Smooth muscle cell (in vitro differentiated cells): ENCODE data around the gene UBAC2. TPM values are rescaled to one million over a fixed set of nuclear protein-coding genes. Genes with fewer than 3 reads are reported as not detected.
A peak's percentile ranks its signal among the peaks of the same experiment; 100 is the strongest.

ENCODE experiments used
- DNase-seq: peaks from one replicate; lab custom pipeline; 2025; ENCODE audit not compliant: unreplicated experiment; lab: John Stamatoyannopoulos, UW
- H2AFZ ChIP-seq: fragments of 200-600 bp; sonication (generic); 2 replicates; pipeline ENCODE4 v1.6.0; 2016; ENCODE audit warnings: antibody characterized with exemption, low read depth, mild to moderate bottlenecking
- H3F3A ChIP-seq: fragments of 200-600 bp; sonication (generic); 2 replicates; pipeline ENCODE4 v1.6.0; 2017; ENCODE audit warnings: antibody characterized with exemption, low read depth
- H3K27ac ChIP-seq: fragments of 200-600 bp; sonication (generic); 2 replicates; pipeline ENCODE4 v1.5.1; 2016; ENCODE audit warnings: low read depth, mild to moderate bottlenecking
- H3K27me3 ChIP-seq: fragments of 200-600 bp; sonication (generic); 2 replicates; pipeline ENCODE4 v1.6.1; 2016; ENCODE audit warnings: low read depth, mild to moderate bottlenecking
- H3K36me3 ChIP-seq: fragments of 200-600 bp; sonication (generic); 2 replicates; pipeline ENCODE4 v1.5.1; 2016; ENCODE audit warnings: low read depth
- H3K4me1 ChIP-seq: fragments of 200-600 bp; sonication (generic); 2 replicates; pipeline ENCODE4 v1.5.1; 2016; ENCODE audit warnings: low read depth
- H3K4me2 ChIP-seq: fragments of 200-600 bp; sonication (generic); 2 replicates; pipeline ENCODE4 v1.6.0; 2016; ENCODE audit warnings: mild to moderate bottlenecking
- H3K4me3 ChIP-seq: fragments of 200-600 bp; sonication (generic); 2 replicates; pipeline ENCODE4 v1.5.1; 2016; ENCODE audit warnings: mild to moderate bottlenecking
- H3K79me2 ChIP-seq: fragments of 200-600 bp; sonication (generic); 2 replicates; pipeline ENCODE4 v1.6.0; 2016; ENCODE audit warnings: low read depth, mild to moderate bottlenecking
- H3K9ac ChIP-seq: fragments of 200-600 bp; sonication (generic); 2 replicates; pipeline ENCODE4 v1.6.0; 2016; ENCODE audit warnings: low read depth
- H3K9me3 ChIP-seq: fragments of 200-600 bp; sonication (generic); replicated peaks from 2 replicates; pipeline ENCODE4 v1.5.1; 2016; ENCODE audit warnings: low read depth
- H4K20me1 ChIP-seq: fragments of 200-600 bp; sonication (generic); 2 replicates; pipeline ENCODE4 v1.6.0; 2016; ENCODE audit warnings: low read depth
- CTCF ChIP-seq: fragments of 200-600 bp; sonication (generic); IDR thresholded peaks from 2 replicates; pipeline ENCODE4 v1.5.1; 2017; ENCODE audit warnings: borderline replicate concordance, mild to moderate bottlenecking, antibody characterized with exemption; ENCODE audit not compliant: insufficient read depth, poor library complexity, severe bottlenecking
- WGBS: methylation state at CpG from one replicate; pipeline ENCODE4 v1.1.7; 2016; ENCODE audit warnings: low lambda C conversion rate; 5-methylcytosine and 5-hydroxymethylcytosine counted together
- polyA plus RNA-seq: library from polyadenylated mRNA; unstranded; fragments of >200 nt; fragmentation: Nextera tagmentation; extraction: Ambion mirVana; gene quantifications from 2 replicates; pipeline ENCODE4 v1.2.1, GENCODE V29; 2016
- total RNA-seq: library from RNA; depleted of rRNA; stranded (reverse); fragments of >200 nt; gene quantifications from 2 replicates; pipeline ENCODE4 v1.2.3, GENCODE V29; 2014

The UBAC2 gene
- total and polyA plus RNA-seq, 2 experiments from 2014 or later, result 58.4 to 74.0 TPM

GRCh38 chr13:99322297-99323103 is 121.8 kb downstream of the UBAC2 start:
- peak overlapping the region; percentile 73 for H3K4me2 ChIP-seq
- H3K4me3 ChIP-seq, result no peak overlapping the region
- H3K27me3 ChIP-seq, result no peaks in the 10 kb centered on the region
- peaks cover 7% of the 10 kb centered on the region for H3K4me1 ChIP-seq
- 45% methylated on average over 10 of the region's 10 CpGs for WGBS
- H3K9ac ChIP-seq, result peak overlapping the region; percentile 69
- H4K20me1 ChIP-seq, result no peaks in the 10 kb centered on the region
- H3K36me3 ChIP-seq, result no peaks in the 10 kb centered on the region
- H3K79me2 ChIP-seq, result no peaks in the 10 kb centered on the region
- TF ChIP-seq CTCF, result no peak
- peaks cover 45% of the 10 kb centered on the region for H3F3A ChIP-seq
- no peak overlapping the region for H2AFZ ChIP-seq
- no peaks in the 10 kb centered on the region for H3K9me3 ChIP-seq
- no peak for DNase-seq
- H3K27ac ChIP-seq, result peak overlapping the region; percentile 93

DNA sequence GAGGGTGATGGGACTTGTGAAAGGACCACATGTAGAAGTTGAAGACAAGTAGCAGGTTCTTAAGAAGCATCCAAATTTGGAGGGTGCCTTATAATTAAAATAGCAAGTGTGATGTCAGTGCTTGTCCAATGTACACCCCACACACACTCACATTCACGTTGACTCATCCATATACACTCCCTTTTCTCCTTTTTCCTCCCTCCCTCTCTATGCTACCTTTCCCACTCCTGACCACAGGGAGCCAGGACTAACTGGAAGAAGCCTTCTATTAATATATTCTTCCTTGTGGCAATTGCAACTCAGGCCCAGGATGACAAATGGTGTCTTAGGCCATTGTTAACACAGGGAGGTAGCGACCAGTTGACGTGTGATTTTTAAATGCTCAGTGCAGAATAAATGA is 122.8 kb downstream of the UBAC2 start:
- Histone ChIP-seq H3K9ac (no peak overlapping the region), H3K27me3 (no peaks in the 10 kb centered on the region), H3K36me3 (no peaks in the 10 kb centered on the region), H3K4me2 (peak overlapping the region; percentile 73), H3K4me1 (peaks cover 7% of the 10 kb centered on the region), H4K20me1 (no peaks in the 10 kb centered on the region), H3K27ac (peak overlapping the region; percentile 93), H3K4me3 (no peak overlapping the region), H3K79me2 (no peaks in the 10 kb centered on the region), H3F3A (peaks cover 45% of the 10 kb centered on the region), H2AFZ (no peak overlapping the region), H3K9me3 (no peaks in the 10 kb centered on the region)
- 75% methylated on average over 3 of the region's 3 CpGs for WGBS
- DNase-seq, result no peak
- TF ChIP-seq CTCF, result no peak

GRCh38 chr13:99326012-99326411 is 125.4 kb downstream of the UBAC2 start:
- no peak for DNase-seq
- Histone ChIP-seq H3K79me2 (no peaks in the 10 kb centered on the region), H4K20me1 (no peaks in the 10 kb centered on the region), H2AFZ (no peak overlapping the region), H3K27ac (no peak overlapping the region), H3K4me3 (no peak overlapping the region), H3K4me1 (peaks cover 10% of the 10 kb centered on the region), H3F3A (peaks cover 31% of the 10 kb centered on the region), H3K36me3 (no peaks in the 10 kb centered on the region), H3K27me3 (no peaks in the 10 kb centered on the region), H3K9me3 (no peaks in the 10 kb centered on the region), H3K4me2 (no peak overlapping the region), H3K9ac (no peak overlapping the region)
- TF ChIP-seq CTCF, result no peak

DNA sequence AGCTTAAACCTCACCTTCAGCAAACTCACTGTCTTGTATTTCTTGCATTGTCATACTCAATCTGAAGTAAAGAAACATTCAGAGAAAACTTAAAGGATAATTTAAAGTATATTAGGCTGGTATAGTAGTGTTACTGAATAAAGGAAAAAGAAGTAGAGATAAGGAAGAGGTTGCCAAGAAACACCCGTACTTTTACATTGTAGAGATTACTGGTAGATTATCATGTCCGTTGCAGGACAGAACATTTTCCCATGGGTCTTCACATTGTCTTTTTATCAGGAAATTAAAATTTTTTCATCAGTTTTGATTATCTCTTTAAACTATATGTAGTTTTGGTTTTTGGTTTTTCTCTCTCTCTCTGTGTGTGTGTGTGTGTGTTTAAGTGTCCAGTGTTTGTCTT is 126.5 kb downstream of the UBAC2 start:
- Histone ChIP-seq H3K4me3 (no peak overlapping the region), H3F3A (peaks cover 21% of the 10 kb centered on the region), H3K79me2 (no peaks in the 10 kb centered on the region), H3K4me1 (peaks cover 12% of the 10 kb centered on the region), H4K20me1 (no peaks in the 10 kb centered on the region), H3K9me3 (no peaks in the 10 kb centered on the region), H3K36me3 (no peaks in the 10 kb centered on the region), H3K27me3 (no peaks in the 10 kb centered on the region), H3K9ac (no peak overlapping the region), H2AFZ (no peak overlapping the region), H3K4me2 (no peak overlapping the region), H3K27ac (no peak overlapping the region)
- WGBS, result 45% methylated on average over 2 of the region's 2 CpGs
- no peak for TF ChIP-seq CTCF
- no peak for DNase-seq
